Upper lobe of left lung (tissue), 6 donors: ENCODE measurements around the gene PRC1. TPM values are rescaled to one million over a fixed set of nuclear protein-coding genes. Genes with fewer than 3 reads are reported as not detected.

Experiments
- ATAC-seq, 2 donors: fragments of 200-7000 bp; cut with Tn5 transposase; one replicate each; pipeline ENCODE4 v1.9.1; 2022; ENCODE audit warnings: mild to moderate bottlenecking in 2 of 2, moderate library complexity in 2 of 2; ENCODE audit not compliant: low FRiP score in 2 of 2
- DNase-seq, 2 donors: peaks; one replicate each; pipeline ENCODE4 v3.0.0-alpha.2; 2019 to 2020
- H3K27ac ChIP-seq, 4 donors: fragments of 200-600 bp; sonication (generic); one replicate each; pipeline ENCODE4 v1.5.1; 2016 to 2019
- H3K27me3 ChIP-seq, 4 donors: fragments of 200-600 bp; sonication (generic); one replicate each; pipeline ENCODE4 v1.5.1; 2017 to 2019
- H3K36me3 ChIP-seq, 4 donors: fragments of 200-600 bp; sonication (generic); one replicate each; pipeline ENCODE4 v1.5.1; 2016 to 2019
- H3K4me1 ChIP-seq, 4 donors: fragments of 200-600 bp; sonication (generic); one replicate each; pipeline ENCODE4 v1.5.1; 2018 to 2019
- H3K4me3 ChIP-seq, 4 donors: fragments of 200-600 bp; sonication (generic); one replicate each; pipeline ENCODE4 v1.5.1; 2017 to 2019; ENCODE audit warnings: mild to moderate bottlenecking in 2 of 4, moderate library complexity in 1 of 4
- H3K9me3 ChIP-seq, 4 donors: fragments of 200-600 bp; sonication (generic); one replicate each; pipeline ENCODE4 v1.5.1; 2018 to 2019
- EP300 ChIP-seq, 4 donors: sonication (generic); formaldehyde crosslinking; IDR thresholded peaks; one replicate each; pipeline ENCODE4 v1.5.1; 2017; ENCODE audit warnings: antibody characterized with exemption in 4 of 4, control low read depth in 2 of 4
- POLR2A ChIP-seq, 4 donors: fragments of 450-650 bp; IDR thresholded peaks; one replicate each; pipeline ENCODE4 v1.5.1; 2016 to 2017; ENCODE audit warnings: antibody characterized with exemption in 4 of 4, mild to moderate bottlenecking in 2 of 4
- POLR2AphosphoS5 ChIP-seq, 2 donors: sonication (generic); formaldehyde crosslinking; IDR thresholded peaks; one replicate each; pipeline ENCODE4 v1.5.1; 2017; ENCODE audit warnings: antibody characterized with exemption in 2 of 2
- WGBS, 2 donors: methylation state at CpG; one replicate each; pipeline ENCODE4 v1.1.5; 2017 to 2018; 5-methylcytosine and 5-hydroxymethylcytosine counted together
- total RNA-seq, 6 donors: library from RNA; depleted of rRNA in 4 of 6; stranded (reverse); fragments of >200 nt in 4 of 6; gene quantifications; one replicate each; pipeline versions ENCODE4 v1.1.0 to v1.2.1, GENCODE V29; 2016 to 2021
- TF ChIP-seq, protein P1 (sequence below), 6 experiments: fragments of 450-650 bp in 4 of 6; fragments of 200-600 bp in 2 of 6; sonication (generic) in 2 of 6; IDR thresholded peaks; one replicate each; pipeline ENCODE4 v1.5.1; 2016 to 2019; ENCODE audit warnings: antibody characterized with exemption in 6 of 6
- donor health status: DM: no; HTN: no; CAD: no; lungs with moderate emphysema.
- donor health status: DM: no; HTN: yes; CAD: no; lungs with severe emphysema.

PRC1 gene
- total RNA-seq, 6 donors from 2014 or later: 4.1 to 20.0 (median 10.7) TPM

DNA sequence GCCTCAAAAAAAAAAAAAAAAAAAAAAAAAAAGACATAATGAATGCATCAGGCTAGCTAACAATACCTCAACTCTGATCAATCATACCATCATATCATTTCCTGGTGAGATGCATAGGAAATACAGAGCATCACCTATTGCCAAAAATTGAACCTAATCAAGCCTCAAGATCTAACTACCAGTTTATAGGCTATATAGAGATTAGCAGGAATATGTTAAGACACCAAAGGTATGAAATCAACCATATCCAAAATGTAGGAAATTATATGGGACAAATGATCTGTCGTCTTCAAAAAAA, 28.4 kb upstream of the PRC1 start:
- no peaks in the 10 kb centered on the region for H3K27me3 ChIP-seq
- peaks cover 19 to 27% (median 20%) of the 10 kb centered on the region in 4 donors for H3K4me1 ChIP-seq
- H3K36me3 ChIP-seq: peaks cover 0 to 2% (median 0%) of the 10 kb centered on the region in 4 donors
- TF ChIP-seq, protein P1, sequence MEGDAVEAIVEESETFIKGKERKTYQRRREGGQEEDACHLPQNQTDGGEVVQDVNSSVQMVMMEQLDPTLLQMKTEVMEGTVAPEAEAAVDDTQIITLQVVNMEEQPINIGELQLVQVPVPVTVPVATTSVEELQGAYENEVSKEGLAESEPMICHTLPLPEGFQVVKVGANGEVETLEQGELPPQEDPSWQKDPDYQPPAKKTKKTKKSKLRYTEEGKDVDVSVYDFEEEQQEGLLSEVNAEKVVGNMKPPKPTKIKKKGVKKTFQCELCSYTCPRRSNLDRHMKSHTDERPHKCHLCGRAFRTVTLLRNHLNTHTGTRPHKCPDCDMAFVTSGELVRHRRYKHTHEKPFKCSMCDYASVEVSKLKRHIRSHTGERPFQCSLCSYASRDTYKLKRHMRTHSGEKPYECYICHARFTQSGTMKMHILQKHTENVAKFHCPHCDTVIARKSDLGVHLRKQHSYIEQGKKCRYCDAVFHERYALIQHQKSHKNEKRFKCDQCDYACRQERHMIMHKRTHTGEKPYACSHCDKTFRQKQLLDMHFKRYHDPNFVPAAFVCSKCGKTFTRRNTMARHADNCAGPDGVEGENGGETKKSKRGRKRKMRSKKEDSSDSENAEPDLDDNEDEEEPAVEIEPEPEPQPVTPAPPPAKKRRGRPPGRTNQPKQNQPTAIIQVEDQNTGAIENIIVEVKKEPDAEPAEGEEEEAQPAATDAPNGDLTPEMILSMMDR (IDR thresholded peaks at IDR 0.05): no peak
- TF ChIP-seq POLR2A (IDR thresholded peaks at IDR 0.05) (no peak), POLR2AphosphoS5 (IDR thresholded peaks at IDR 0.05) (no peak), EP300 (IDR thresholded peaks at IDR 0.05) (no peak)
- H3K9me3 ChIP-seq: no peaks in the 10 kb centered on the region
- DNase-seq: no peak
- H3K4me3 ChIP-seq: peak overlapping the region; percentile 63 to 99 (median 97)
- ATAC-seq: no peak
- H3K27ac ChIP-seq: peak overlapping the region; percentile 51 to 87 (median 77)
- WGBS, 2 donors: 31 to 42% methylated on average over 1 of the region's 1 CpG

DNA sequence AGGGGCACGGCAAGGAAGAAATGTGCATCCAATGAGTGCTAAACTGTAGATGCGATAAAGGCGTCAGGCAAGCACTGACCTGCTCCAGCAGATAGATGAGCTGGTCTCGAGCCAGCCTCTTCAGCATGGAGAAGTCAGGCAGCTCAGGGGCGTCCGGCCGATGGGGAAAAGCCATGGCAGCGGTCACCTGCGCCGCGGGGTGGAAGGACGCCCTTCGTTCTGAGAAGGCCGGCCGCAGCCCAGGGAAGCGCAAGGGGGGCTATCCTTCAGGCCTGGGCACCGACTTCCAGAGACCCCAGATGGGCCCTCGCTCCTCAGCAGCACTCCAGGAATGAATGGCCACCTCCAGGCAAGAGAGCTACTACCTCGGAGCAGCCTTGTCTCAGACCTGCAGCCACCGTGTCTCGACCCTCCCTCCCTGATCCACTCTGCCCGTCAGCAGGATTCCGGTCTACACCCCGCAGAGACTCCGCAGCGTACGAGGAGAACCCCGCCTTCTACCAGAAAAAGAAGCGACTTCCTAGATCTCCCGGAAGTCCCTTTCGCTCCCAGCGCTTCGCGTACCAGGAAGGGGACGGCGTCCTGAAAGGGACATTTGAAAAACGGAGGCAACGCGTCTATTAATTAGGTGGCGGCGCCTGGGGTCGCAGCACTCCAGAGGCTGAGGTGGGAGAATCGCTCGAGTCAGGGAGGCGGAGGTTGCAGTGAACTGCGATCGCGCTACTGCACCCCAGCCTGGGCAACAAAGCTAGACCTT, 27.9 kb upstream of the PRC1 start, which contains the start of gene VPS33B:
Gene VPS33B (minus strand): TSS at position 520 of the 757 bp plus-strand sequence. CDS start 345 bp downstream, at position 175.
- no peaks in the 10 kb centered on the region for H3K27me3 ChIP-seq
- DNase-seq (peak; percentile 82 to 83), ATAC-seq (peak; percentile 88 to 97)
- peak within 1 kb of the TSS; percentile 63 to 99 (median 97) for H3K4me3 ChIP-seq
- WGBS, 2 donors: 0% methylated on average over 34 to 37 of the region's 48 CpGs
- peaks cover 0 to 6% (median 0%) of the 10 kb centered on the region in 4 donors for H3K36me3 ChIP-seq
- TF ChIP-seq, protein P1 (IDR thresholded peaks at IDR 0.05): peak in 1 of 6 experiments; percentile 12
- TF ChIP-seq POLR2AphosphoS5 (IDR thresholded peaks at IDR 0.05) (peak; percentile 73 to 94), POLR2A (IDR thresholded peaks at IDR 0.05) (peak in 1 of 4 donors; percentile 45), EP300 (IDR thresholded peaks at IDR 0.05) (peak in 1 of 4 donors; percentile 54)
- H3K27ac ChIP-seq: peak within 1 kb of the TSS; percentile 51 to 87 (median 77)
- H3K9me3 ChIP-seq: no peaks in the 10 kb centered on the region
- H3K4me1 ChIP-seq: peaks cover 19 to 31% (median 22%) of the 10 kb centered on the region in 4 donors

DNA sequence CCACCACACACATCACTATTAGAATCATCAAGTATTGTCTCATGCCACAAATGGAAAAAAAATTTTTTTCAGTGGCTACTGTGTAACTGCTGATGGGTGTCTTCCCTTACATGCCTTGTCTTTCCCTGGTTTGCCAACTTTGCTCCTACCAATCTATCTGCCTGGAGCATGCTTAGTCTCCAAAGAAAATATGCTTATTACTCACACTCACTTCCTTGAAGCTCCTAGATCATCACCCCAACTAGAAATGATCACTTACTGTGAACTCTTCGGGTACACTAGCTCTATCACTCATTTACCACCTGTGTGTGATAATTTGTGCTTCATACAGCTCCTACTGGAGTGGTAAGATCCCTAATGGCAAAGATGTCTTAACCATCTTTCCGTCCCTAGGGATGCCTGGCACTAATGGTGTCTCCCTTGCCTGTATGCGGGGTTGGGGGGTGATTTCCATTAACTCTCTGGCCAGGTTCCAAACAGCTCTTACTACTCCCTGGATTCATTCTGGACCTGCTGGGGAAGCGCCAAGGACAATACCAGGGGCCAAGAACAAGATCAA, 27.3 kb upstream of the PRC1 start:
- DNase-seq (no peak), ATAC-seq (peak in 1 of 2 donors; percentile 33)
- H3K4me3 ChIP-seq: peak overlapping the region; percentile 63 to 99 (median 97)
- TF ChIP-seq EP300 (IDR thresholded peaks at IDR 0.05): no peak
- no peak for TF ChIP-seq POLR2A (IDR thresholded peaks at IDR 0.05)
- TF ChIP-seq, protein P1 (IDR thresholded peaks at IDR 0.05): no peak
- no peak for TF ChIP-seq POLR2AphosphoS5 (IDR thresholded peaks at IDR 0.05)
- peak overlapping the region; percentile 51 to 87 (median 77) for H3K27ac ChIP-seq
- H3K27me3 ChIP-seq: no peaks in the 10 kb centered on the region
- whole genome bisulfite sequencing, 2 donors: 9 to 14% methylated on average over 4 of the region's 4 CpGs
- H3K9me3 ChIP-seq: no peaks in the 10 kb centered on the region
- peaks cover under 1 to 11% (median 5%) of the 10 kb centered on the region in 4 donors for H3K36me3 ChIP-seq
- H3K4me1 ChIP-seq: peaks cover 19 to 31% (median 22%) of the 10 kb centered on the region in 4 donors

DNA sequence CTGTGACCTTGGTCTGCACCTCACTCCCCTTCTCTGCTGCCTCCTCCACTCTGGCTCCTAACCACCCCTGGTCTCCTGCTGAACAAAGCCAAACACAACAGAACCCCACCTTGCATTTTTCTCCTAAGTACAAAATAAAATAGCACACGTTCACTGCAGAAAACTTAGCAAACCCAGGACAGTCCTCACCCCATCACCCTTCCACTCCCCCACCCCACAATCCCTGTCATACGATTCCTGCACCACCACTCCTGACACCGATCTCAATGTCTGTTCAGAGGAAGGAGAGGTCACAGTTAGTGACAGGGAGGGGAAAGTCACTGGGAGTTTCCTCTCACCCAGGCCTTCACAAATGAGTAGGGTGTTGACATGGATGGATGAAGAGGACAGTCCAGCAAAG, 23.8 kb upstream of the PRC1 start:
- no peaks in the 10 kb centered on the region for H3K9me3 ChIP-seq
- no peak for DNase-seq
- H3K4me3 ChIP-seq: no peak overlapping the region
- H3K27me3 ChIP-seq: no peaks in the 10 kb centered on the region
- TF ChIP-seq POLR2A (IDR thresholded peaks at IDR 0.05) (no peak), EP300 (IDR thresholded peaks at IDR 0.05) (no peak), POLR2AphosphoS5 (IDR thresholded peaks at IDR 0.05) (no peak)
- TF ChIP-seq, protein P1 (IDR thresholded peaks at IDR 0.05): no peak
- H3K36me3 ChIP-seq: peaks cover 9 to 38% (median 19%) of the 10 kb centered on the region in 4 donors
- H3K27ac ChIP-seq: no peak overlapping the region
- WGBS, 2 donors: 72 to 74% methylated on average over 3 of the region's 3 CpGs
- peaks cover 18 to 28% (median 21%) of the 10 kb centered on the region in 4 donors for H3K4me1 ChIP-seq
- no peak for ATAC-seq
